ES-I3 (cell line): Measurements from ENCODE around the gene ZFR2.
A peak's percentile ranks its signal among the peaks of the same experiment; 100 is the strongest.

Source experiments
- H3K36me3 ChIP-seq: 2 replicates; pipeline ENCODE4 v1.6.1; 2013; ENCODE audit warnings: mild to moderate bottlenecking, low read length, control low read depth, moderate library complexity; ENCODE audit not compliant: insufficient read depth
- H3K4me1 ChIP-seq: 2 replicates; pipeline ENCODE4 v1.6.1; 2013; ENCODE audit warnings: mild to moderate bottlenecking, control low read depth, low read length; ENCODE audit not compliant: insufficient read depth
- H3K9ac ChIP-seq: 2 replicates; pipeline ENCODE4 v1.6.1; 2013; ENCODE audit warnings: low read depth, mild to moderate bottlenecking, low read length, moderate library complexity
- H3K9me3 ChIP-seq: 2 replicates; pipeline ENCODE4 v1.6.1; 2013; ENCODE audit warnings: mild to moderate bottlenecking, low read length, moderate library complexity; ENCODE audit not compliant: control insufficient read depth, insufficient read depth

ZFR2 gene

GRCh38 chr19:3788996-3789778, 79.7 kb downstream of the ZFR2 start:
- H3K9me3 ChIP-seq: no peaks in the 10 kb centered on the region
- H3K4me1 ChIP-seq: no peaks in the 10 kb centered on the region
- H3K9ac ChIP-seq: no peak overlapping the region
- H3K36me3 ChIP-seq: no peaks in the 10 kb centered on the region

GRCh38 chr19:3785938-3786824, 82.7 kb downstream of the ZFR2 start, which contains the start of gene MATK:
MATK (minus strand) TSS chr19:3786381; CDS start chr19:3785135, 1,246 bp downstream.
- Histone ChIP-seq H3K4me1 (no peaks in the 10 kb centered on the region), H3K9me3 (peaks cover 11% of the 10 kb centered on the region), H3K9ac (peak within 1 kb of the TSS; percentile 70), H3K36me3 (peaks cover 4% of the 10 kb centered on the region; the same call in 1 of the 2 replicates)

- H3K36me3 ChIP-seq: peaks cover 4% of the 10 kb centered on the region; the same call in 1 of the 2 replicates
- H3K9me3 ChIP-seq: peaks cover 15% of the 10 kb centered on the region
- peak overlapping the region; percentile 70 for H3K9ac ChIP-seq
- no peaks in the 10 kb centered on the region for H3K4me1 ChIP-seq
Observed at GRCh38 chr19:3785451-3785937, 83.3 kb downstream of the ZFR2 start.

- H3K4me1 ChIP-seq: no peaks in the 10 kb centered on the region
- peak overlapping the region; percentile 70 for H3K9ac ChIP-seq
- peaks cover 4% of the 10 kb centered on the region; the same call in 1 of the 2 replicates for H3K36me3 ChIP-seq
- H3K9me3 ChIP-seq: peaks cover 15% of the 10 kb centered on the region
Observed at GRCh38 chr19:3784607-3785450, 84.0 kb downstream of the ZFR2 start.

GRCh38 chr19:3783660-3784584, 84.9 kb downstream of the ZFR2 start:
- peaks cover 4% of the 10 kb centered on the region; the same call in 1 of the 2 replicates for H3K36me3 ChIP-seq
- H3K9ac ChIP-seq: no peak overlapping the region
- no peaks in the 10 kb centered on the region for H3K4me1 ChIP-seq
- H3K9me3 ChIP-seq: peaks cover 15% of the 10 kb centered on the region

GRCh38 chr19:3782903-3783302, 85.9 kb downstream of the ZFR2 start:
- Histone ChIP-seq H3K4me1 (no peaks in the 10 kb centered on the region), H3K9ac (no peak overlapping the region), H3K9me3 (peaks cover 15% of the 10 kb centered on the region), H3K36me3 (peaks cover 4% of the 10 kb centered on the region; the same call in 1 of the 2 replicates)

- Histone ChIP-seq H3K9me3 (peaks cover 15% of the 10 kb centered on the region), H3K4me1 (no peaks in the 10 kb centered on the region), H3K36me3 (peaks cover 4% of the 10 kb centered on the region; the same call in 1 of the 2 replicates), H3K9ac (no peak overlapping the region)
Observed at GRCh38 chr19:3782330-3782729, 86.5 kb downstream of the ZFR2 start.

GRCh38 chr19:3781603-3782002, 87.2 kb downstream of the ZFR2 start:
- no peak overlapping the region for H3K9ac ChIP-seq
- peaks cover 4% of the 10 kb centered on the region; the same call in 1 of the 2 replicates for H3K36me3 ChIP-seq
- no peaks in the 10 kb centered on the region for H3K4me1 ChIP-seq
- peaks cover 15% of the 10 kb centered on the region for H3K9me3 ChIP-seq

GRCh38 chr19:3780786-3781304, 88.0 kb downstream of the ZFR2 start:
- Histone ChIP-seq H3K9me3 (peaks cover 15% of the 10 kb centered on the region), H3K4me1 (no peaks in the 10 kb centered on the region), H3K9ac (no peak overlapping the region), H3K36me3 (peaks cover 4% of the 10 kb centered on the region; the same call in 1 of the 2 replicates)

GRCh38 chr19:3778899-3779723, 89.7 kb downstream of the ZFR2 start:
- no peak overlapping the region for H3K9ac ChIP-seq
- H3K9me3 ChIP-seq: peaks cover 15% of the 10 kb centered on the region
- H3K4me1 ChIP-seq: no peaks in the 10 kb centered on the region
- peaks cover 4% of the 10 kb centered on the region; the same call in 1 of the 2 replicates for H3K36me3 ChIP-seq

- Histone ChIP-seq H3K9me3 (peaks cover 15% of the 10 kb centered on the region), H3K9ac (no peak overlapping the region), H3K36me3 (peaks cover 4% of the 10 kb centered on the region; the same call in 1 of the 2 replicates), H3K4me1 (no peaks in the 10 kb centered on the region)
Observed at GRCh38 chr19:3778104-3778867, 90.6 kb downstream of the ZFR2 start.
